Measurements from ENCODE around the gene NFATC4. TPM values are rescaled to one million over a fixed set of nuclear protein-coding genes. Genes with fewer than 3 reads are reported as not detected.

NFATC4 gene
- total and polyA plus RNA-seq, 3 experiments from 2014 or later, result 0.81 to 1.5 TPM; not detected in 1

DNA sequence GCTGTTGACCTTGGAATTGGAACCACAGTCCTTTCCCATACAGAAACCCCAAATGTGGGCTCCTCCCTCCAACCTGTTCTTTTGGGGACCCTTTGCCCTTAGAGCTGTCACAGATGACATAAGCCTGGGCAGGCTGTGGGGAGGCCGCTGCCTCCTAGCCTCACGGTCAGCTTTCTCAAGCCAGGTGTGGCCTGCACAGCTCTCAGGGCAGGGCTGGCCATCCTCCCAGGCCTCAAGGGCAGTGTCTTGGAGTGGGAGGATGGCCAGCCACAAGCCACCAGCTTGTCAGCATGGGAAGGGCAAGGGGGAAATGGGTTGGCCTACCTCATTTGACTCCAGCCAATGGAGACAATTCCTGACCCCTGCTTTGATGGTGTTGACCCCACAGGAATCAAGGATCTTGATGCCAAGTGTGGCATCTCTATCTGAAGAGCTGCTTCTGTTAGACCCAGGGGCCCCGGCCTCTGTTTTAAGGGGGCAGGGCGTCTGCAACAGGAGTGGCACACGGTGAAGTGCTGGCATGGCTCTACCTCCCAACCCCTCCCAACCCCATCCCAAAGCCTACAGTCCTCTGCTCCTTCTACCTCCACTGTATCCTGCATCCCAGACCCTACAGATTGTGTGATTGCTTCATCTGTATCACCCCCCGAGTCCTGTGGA is 50.0 kb downstream of the NFATC4 start:
- Histone ChIP-seq H3K36me3 (ENCODE audit: insufficient read depth, low read length) (no peaks in the 10 kb centered on the region), H3K27ac (ENCODE audit: low read depth, low read length) (no peak overlapping the region), H3K27me3 (ENCODE audit: insufficient read depth, low read length, poor library complexity, severe bottlenecking) (no peaks in the 10 kb centered on the region), H3K4me3 (ENCODE audit: low read length) (no peak overlapping the region), H3K9me3 (ENCODE audit: low read length) (no peaks in the 10 kb centered on the region), H3K4me1 (ENCODE audit: insufficient read depth, low read length) (peaks cover 9% of the 10 kb centered on the region)
- Mint-ChIP-seq H3K9me3 (no peaks in the 10 kb centered on the region), H3K36me3 (no peaks in the 10 kb centered on the region), H3K27me3 (peaks cover 7 to 9% of the 10 kb centered on the region in 2 donors), H3K4me1 (no peaks in the 10 kb centered on the region), H3K27ac (no peak overlapping the region), H3K4me3 (no peak overlapping the region)
- CTCF ChIA-PET, result interaction anchor here (1.0 to 1.9 kb wide), 4 partner anchors 14 to 110 kb away, joined by 3 to 8 read pairs (median 3); no protein-coding TSS in a partner anchor
- no peak for DNase-seq
- POLR2A ChIA-PET, result no interaction called here

DNA sequence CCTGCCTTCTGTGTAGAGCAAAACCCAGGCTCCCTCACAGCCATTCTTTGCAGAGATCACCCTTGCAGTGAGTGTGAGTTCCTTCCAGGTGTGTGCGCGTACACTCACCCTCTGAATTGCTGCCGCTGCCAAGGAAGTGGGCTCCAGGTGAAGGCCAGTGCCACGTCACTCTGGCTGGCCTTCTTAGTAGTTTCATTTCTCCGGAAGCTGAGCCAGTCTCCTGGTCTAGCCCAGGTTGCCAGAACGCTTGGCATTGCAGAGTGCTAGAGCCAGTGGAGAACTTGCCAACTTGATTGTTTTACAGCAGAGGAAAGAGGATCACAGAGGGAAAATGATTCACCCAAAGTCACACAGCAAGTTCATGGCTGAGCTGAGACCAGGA is 50.5 kb downstream of the NFATC4 start:
- Histone ChIP-seq H3K4me1 (ENCODE audit: insufficient read depth, low read length) (peaks cover 9% of the 10 kb centered on the region), H3K9me3 (ENCODE audit: low read length) (no peaks in the 10 kb centered on the region), H3K27ac (ENCODE audit: low read depth, low read length) (no peak overlapping the region), H3K36me3 (ENCODE audit: insufficient read depth, low read length) (no peaks in the 10 kb centered on the region), H3K4me3 (ENCODE audit: low read length) (no peak overlapping the region), H3K27me3 (ENCODE audit: insufficient read depth, low read length, poor library complexity, severe bottlenecking) (no peaks in the 10 kb centered on the region)
- Mint-ChIP-seq H3K4me3 (no peak overlapping the region), H3K27me3 (peaks cover 7 to 9% of the 10 kb centered on the region in 2 donors), H3K36me3 (no peaks in the 10 kb centered on the region), H3K4me1 (no peaks in the 10 kb centered on the region), H3K27ac (no peak overlapping the region), H3K9me3 (no peaks in the 10 kb centered on the region)
- POLR2A ChIA-PET, result interaction anchor here (0.7 to 1.2 kb wide), 2 partner anchors 11 to 13 kb away, joined by 3 to 4 read pairs; partner anchors contain the start of genes CBLN3 and KHNYN
- DNase-seq, result no peak
- CTCF ChIA-PET, result interaction anchor here (0.8 to 1.9 kb wide), 7 partner anchors 11 to 110 kb away, joined by 3 to 8 read pairs (median 3); partner anchors contain the start of genes CBLN3 and KHNYN

DNA sequence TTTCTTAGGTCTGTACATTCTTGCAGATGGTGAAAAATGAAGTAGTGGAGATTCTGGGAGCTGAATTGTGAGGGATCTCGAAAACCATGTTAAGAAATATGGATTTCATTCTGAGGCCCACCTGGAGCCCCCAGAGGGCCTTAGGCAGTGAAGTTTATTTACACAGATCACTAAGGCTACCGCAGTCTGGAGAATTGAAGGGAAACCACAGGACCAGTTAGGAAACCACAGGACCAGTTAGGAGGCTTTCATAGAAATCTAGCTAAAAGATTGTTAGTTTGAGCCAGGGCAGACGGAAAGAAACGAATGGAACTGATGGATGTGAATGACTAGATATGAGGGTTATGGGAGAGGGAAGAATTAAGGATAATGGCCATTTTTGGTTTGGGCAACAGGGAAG is 54.3 kb downstream of the NFATC4 start:
- Histone ChIP-seq H3K4me3 (ENCODE audit: low read length) (no peak overlapping the region), H3K4me1 (ENCODE audit: insufficient read depth, low read length) (peaks cover 32% of the 10 kb centered on the region), H3K27ac (ENCODE audit: low read depth, low read length) (no peak overlapping the region), H3K27me3 (ENCODE audit: insufficient read depth, low read length, poor library complexity, severe bottlenecking) (no peaks in the 10 kb centered on the region), H3K9me3 (ENCODE audit: low read length) (no peaks in the 10 kb centered on the region), H3K36me3 (ENCODE audit: insufficient read depth, low read length) (no peaks in the 10 kb centered on the region)
- Mint-ChIP-seq H3K36me3 (no peaks in the 10 kb centered on the region), H3K27me3 (peaks cover 7 to 9% of the 10 kb centered on the region in 2 donors), H3K4me3 (no peak overlapping the region), H3K27ac (no peak overlapping the region), H3K9me3 (no peaks in the 10 kb centered on the region), H3K4me1 (peaks cover 7 to 19% (median 17%) of the 10 kb centered on the region in 3 donors)
- ChIA-PET CTCF (interaction anchor here (4.2 to 22.1 kb wide), 2 partner anchors 9 to 87 kb away, joined by 15 to 486 read pairs; partner anchors contain the start of genes ADCY4 and RIPK3), POLR2A (no interaction called here)
- no peak for DNase-seq

DNA sequence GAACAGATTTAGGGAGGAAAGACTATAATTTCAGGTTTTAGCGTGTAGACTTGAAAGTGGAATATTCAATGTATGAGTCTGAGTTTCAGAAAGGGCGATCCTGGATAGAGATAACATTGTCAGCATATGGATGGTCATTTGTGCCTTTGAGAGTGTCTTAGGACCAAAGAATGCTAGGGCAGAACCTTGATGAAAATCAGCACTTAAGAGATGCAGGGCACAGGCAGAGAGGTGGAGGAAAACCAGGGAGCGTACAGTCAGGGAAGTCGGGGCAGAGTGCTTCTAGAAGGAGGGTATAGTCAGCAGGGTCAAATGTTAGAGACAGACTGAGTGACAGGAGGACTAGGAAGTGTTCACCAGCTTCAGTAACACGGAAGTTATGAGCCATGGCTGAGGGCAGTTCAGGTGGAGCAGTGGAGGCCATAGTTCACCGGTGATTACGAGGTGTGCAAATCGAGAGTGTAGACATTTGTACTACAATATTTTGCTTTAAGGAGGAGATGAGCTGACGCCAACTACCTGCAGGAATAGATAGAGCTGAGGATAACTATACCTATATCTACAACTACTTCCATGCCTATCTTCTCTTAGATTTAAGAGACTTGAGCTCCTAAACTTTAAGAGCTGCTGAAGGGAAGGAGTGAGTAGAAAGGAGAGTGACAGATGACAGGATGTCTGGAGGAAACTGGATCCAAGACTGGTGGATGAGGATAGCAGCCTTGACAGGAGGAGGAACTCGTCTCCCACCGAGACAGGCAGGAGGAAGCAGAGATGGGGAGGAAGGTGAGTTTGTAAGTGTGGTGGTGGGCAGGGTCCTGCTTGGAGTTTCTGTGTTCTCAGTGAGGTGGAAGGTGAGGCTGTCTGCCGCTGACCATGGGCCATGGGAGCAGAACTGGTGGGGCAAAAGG is 55.0 kb downstream of the NFATC4 start:
- no peak overlapping the region for H3K27ac ChIP-seq (ENCODE audit: low read depth, low read length)
- H3K27me3 ChIP-seq (ENCODE audit: insufficient read depth, low read length, poor library complexity, severe bottlenecking), result no peaks in the 10 kb centered on the region
- Mint-ChIP-seq H3K9me3 (no peaks in the 10 kb centered on the region), H3K36me3 (no peaks in the 10 kb centered on the region), H3K4me3 (no peak overlapping the region), H3K4me1 (peaks cover 8 to 23% (median 17%) of the 10 kb centered on the region in 3 donors), H3K27ac (no peak overlapping the region), H3K27me3 (peaks cover 7 to 9% of the 10 kb centered on the region in 2 donors)
- peaks cover 37% of the 10 kb centered on the region for H3K4me1 ChIP-seq (ENCODE audit: insufficient read depth, low read length)
- no peaks in the 10 kb centered on the region for H3K9me3 ChIP-seq (ENCODE audit: low read length)
- H3K36me3 ChIP-seq (ENCODE audit: insufficient read depth, low read length), result no peaks in the 10 kb centered on the region
- H3K4me3 ChIP-seq (ENCODE audit: low read length), result no peak overlapping the region
- no peak for DNase-seq
- POLR2A ChIA-PET, result no interaction called here
- CTCF ChIA-PET, result interaction anchor here (3.6 to 22.1 kb wide), 3 partner anchors 9 to 87 kb away, joined by 14 to 486 read pairs (median 15); partner anchors contain the start of genes ADCY4 and RIPK3

DNA sequence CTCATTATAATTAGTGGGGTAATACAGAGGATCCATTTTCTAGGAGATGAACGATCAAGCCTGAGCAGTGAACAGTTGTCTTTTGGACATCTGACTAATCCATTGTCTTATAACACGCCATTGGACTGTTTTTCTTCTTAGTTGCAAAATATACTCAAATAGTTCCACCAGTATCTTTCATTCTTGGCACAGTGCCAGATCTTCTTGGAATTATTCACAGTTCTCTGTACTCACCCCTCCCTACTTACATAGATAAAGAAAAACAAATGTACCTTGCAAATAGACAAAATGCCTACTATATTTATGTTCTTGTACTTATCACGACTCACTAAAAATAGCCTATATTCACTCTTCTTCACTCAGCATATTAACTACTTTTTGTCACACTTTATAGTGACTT is 57.7 kb downstream of the NFATC4 start:
- Mint-ChIP-seq H3K4me1 (peaks cover 14 to 36% (median 25%) of the 10 kb centered on the region in 3 donors), H3K27ac (peak overlapping the region in 4 of 8 donors; percentile 1 to 71 (median 23)), H3K4me3 (peak overlapping the region in 1 of 7 donors; percentile 51), H3K9me3 (no peaks in the 10 kb centered on the region), H3K27me3 (no peaks in the 10 kb centered on the region), H3K36me3 (peaks cover 0 to 7% (median 0%) of the 10 kb centered on the region in 3 donors)
- no peak overlapping the region for H3K4me3 ChIP-seq (ENCODE audit: low read length)
- H3K36me3 ChIP-seq (ENCODE audit: insufficient read depth, low read length), result no peaks in the 10 kb centered on the region
- no peaks in the 10 kb centered on the region for H3K9me3 ChIP-seq (ENCODE audit: low read length)
- ChIA-PET CTCF (interaction anchor here (0.6 to 22.1 kb wide), 6 partner anchors 10 to 183 kb away, joined by 3 to 486 read pairs (median 4); partner anchors contain the start of genes ADCY4, RIPK3 and TINF2), POLR2A (no interaction called here)
- no peak for DNase-seq
- no peak overlapping the region for H3K27ac ChIP-seq (ENCODE audit: low read depth, low read length)
- peaks cover 55% of the 10 kb centered on the region for H3K4me1 ChIP-seq (ENCODE audit: insufficient read depth, low read length)
- no peaks in the 10 kb centered on the region for H3K27me3 ChIP-seq (ENCODE audit: insufficient read depth, low read length, poor library complexity, severe bottlenecking)

DNA sequence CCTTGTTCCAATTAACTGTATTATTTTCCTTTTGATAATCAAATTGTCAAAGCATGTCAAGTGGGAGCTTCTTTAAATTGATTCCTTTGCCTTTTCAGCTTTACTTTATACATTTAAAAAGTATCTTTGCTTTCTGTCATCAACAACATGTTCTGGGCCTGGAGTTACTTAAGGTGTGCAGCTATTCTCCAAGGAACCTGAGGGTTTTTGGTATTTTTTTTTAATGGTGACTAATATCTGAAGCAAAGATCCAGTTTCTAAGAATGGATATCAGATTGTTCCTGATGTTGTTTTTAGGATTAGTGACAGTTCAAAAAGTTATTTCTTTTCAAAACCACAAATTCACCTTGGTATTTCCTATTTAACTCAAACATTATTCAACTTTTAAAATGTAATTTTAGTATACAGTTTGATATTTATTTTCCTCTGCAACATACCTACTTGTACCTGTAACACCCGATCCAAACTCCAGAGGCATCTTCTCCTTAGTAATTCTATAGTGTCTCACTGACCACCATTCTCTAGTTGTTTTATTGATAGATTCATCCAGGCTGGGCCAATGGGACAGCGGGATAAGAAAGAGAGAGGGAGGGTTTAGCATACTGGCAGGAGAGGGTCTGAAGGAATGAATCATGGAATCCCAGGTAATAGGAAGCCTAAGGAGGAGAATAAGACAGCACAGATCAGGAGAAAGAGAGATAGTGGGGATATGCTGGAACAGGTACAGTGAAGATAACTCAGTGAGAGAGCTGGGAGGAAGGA is 58.3 kb downstream of the NFATC4 start:
- Mint-ChIP-seq H3K4me1 (peaks cover 20 to 42% (median 31%) of the 10 kb centered on the region in 3 donors), H3K27ac (peak overlapping the region in 5 of 8 donors; percentile 37 to 71 (median 54)), H3K27me3 (no peaks in the 10 kb centered on the region), H3K4me3 (peak overlapping the region in 1 of 7 donors; percentile 59), H3K36me3 (peaks cover 0 to 12% (median 0%) of the 10 kb centered on the region in 3 donors), H3K9me3 (no peaks in the 10 kb centered on the region)
- Histone ChIP-seq H3K27me3 (ENCODE audit: insufficient read depth, low read length, poor library complexity, severe bottlenecking) (no peaks in the 10 kb centered on the region), H3K27ac (ENCODE audit: low read depth, low read length) (no peak overlapping the region), H3K4me3 (ENCODE audit: low read length) (no peak overlapping the region), H3K9me3 (ENCODE audit: low read length) (no peaks in the 10 kb centered on the region), H3K4me1 (ENCODE audit: insufficient read depth, low read length) (peaks cover 61% of the 10 kb centered on the region), H3K36me3 (ENCODE audit: insufficient read depth, low read length) (no peaks in the 10 kb centered on the region)
- POLR2A ChIA-PET, result no interaction called here
- DNase-seq, result no peak
- CTCF ChIA-PET, result interaction anchor here (1.5 to 22.1 kb wide), 5 partner anchors 11 to 184 kb away, joined by 3 to 486 read pairs (median 14); partner anchors contain the start of genes ADCY4, CIDEB, LTB4R2 and RIPK3

DNA sequence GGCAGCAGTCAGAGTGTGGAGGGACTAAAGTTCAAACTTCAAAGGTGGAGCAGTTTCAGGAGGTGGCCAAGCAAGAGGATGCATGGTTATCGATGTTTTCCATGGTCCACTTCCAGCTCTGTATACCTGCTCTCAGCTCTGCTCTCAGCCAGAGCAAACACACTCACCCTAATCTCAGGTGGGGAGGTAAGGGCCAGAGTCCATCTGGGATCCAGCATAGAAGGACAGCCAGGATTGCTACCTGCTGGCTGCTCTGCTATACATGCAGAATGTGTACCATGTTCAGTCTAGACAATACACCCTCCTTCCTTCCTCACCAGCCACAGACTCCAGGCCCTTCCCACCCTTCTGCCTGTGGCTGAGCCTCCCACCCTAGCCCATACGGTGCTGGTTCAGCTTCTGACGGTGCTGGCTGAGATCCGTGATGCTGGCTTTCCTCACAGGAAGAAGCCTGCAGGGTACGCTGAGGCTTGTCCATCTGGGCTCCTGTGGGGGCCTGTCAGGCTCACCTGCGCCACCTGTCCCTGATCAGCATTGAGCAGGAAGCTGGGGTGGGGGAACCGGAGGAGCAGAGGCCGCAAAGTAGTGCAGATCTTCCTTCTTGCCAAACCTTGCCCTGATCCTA is 59.0 kb downstream of the NFATC4 start:
- peaks cover 68% of the 10 kb centered on the region for H3K4me1 ChIP-seq (ENCODE audit: insufficient read depth, low read length)
- no peaks in the 10 kb centered on the region for H3K9me3 ChIP-seq (ENCODE audit: low read length)
- no peak overlapping the region for H3K27ac ChIP-seq (ENCODE audit: low read depth, low read length)
- POLR2A ChIA-PET, result no interaction called here
- no peaks in the 10 kb centered on the region for H3K9me3 Mint-ChIP-seq
- CTCF ChIA-PET, result interaction anchor here (5.9 to 22.1 kb wide), 2 partner anchors 91 to 118 kb away, joined by 48 to 486 read pairs; partner anchors contain the start of genes ADCY4, CIDEB, LTB4R2 and RIPK3
- H3K36me3 ChIP-seq (ENCODE audit: insufficient read depth, low read length), result no peaks in the 10 kb centered on the region
- H3K27me3 Mint-ChIP-seq, result no peaks in the 10 kb centered on the region
- H3K4me3 Mint-ChIP-seq, result peak overlapping the region in 1 of 7 donors; percentile 59
- peak in 1 of 5 donors; percentile 29 for DNase-seq
- H3K4me1 Mint-ChIP-seq, result peaks cover 27 to 49% (median 38%) of the 10 kb centered on the region in 3 donors
- no peaks in the 10 kb centered on the region for H3K27me3 ChIP-seq (ENCODE audit: insufficient read depth, low read length, poor library complexity, severe bottlenecking)
- peaks cover 0 to 19% (median 2%) of the 10 kb centered on the region in 3 donors for H3K36me3 Mint-ChIP-seq
- H3K27ac Mint-ChIP-seq, result peak overlapping the region in 4 of 8 donors; percentile 25 to 72 (median 62)
- no peak overlapping the region for H3K4me3 ChIP-seq (ENCODE audit: low read length)

All from CD8-positive, alpha-beta memory T cell (primary cell).